GM12878 (cell line): ENCODE measurements around the gene TRPC6. TPM values are rescaled to one million over a fixed set of nuclear protein-coding genes. Genes with fewer than 3 reads are reported as not detected.
"Not testable (repeated sequence)": the region's sequence is repeated elsewhere in the genome, so short reads cannot be mapped to it uniquely, and the experiment has no call there.

ENCODE experiments used
- ATAC-seq: fragments of 200-7000 bp; cut with Tn5 transposase; 3 replicates; pipeline ENCODE4 v1.9.1; 2020; ENCODE audit warnings: mild to moderate bottlenecking, moderate library complexity
- BruUV-seq: library from RNA; stranded (reverse); fragments of 400-500 nt; replicated peaks from 2 replicates; lab custom pipeline; 2021; lab: Mats Ljungman, UMichigan
- CTCF ChIA-PET: fragments of 300-600 bp; sonication (Branson Sonifier 250); formaldehyde crosslinking; extraction: SDS; loops from one replicate; lab custom pipeline; 2021; ENCODE audit warnings: inconsistent platforms; lab: Yijun Ruan, JAX
- POLR2A ChIA-PET: fragments of 350-600 bp; formaldehyde crosslinking; extraction: SDS; loops from one replicate; lab custom pipeline; 2021; ENCODE audit warnings: inconsistent platforms; lab: Charles Lee
- RAD21 ChIA-PET: fragments of 300-600 bp; sonication (Branson Sonifier 250); formaldehyde crosslinking; loops from one replicate; lab custom pipeline; 2023; ENCODE audit warnings: antibody characterized with exemption; ENCODE audit not compliant: unreplicated experiment; lab: Charles Lee
- SMC1A ChIA-PET: fragments of 300-600 bp; sonication (Branson Sonifier 250); formaldehyde crosslinking; loops from one replicate; lab custom pipeline; 2023; ENCODE audit not compliant: unreplicated experiment, uncharacterized antibody; lab: Charles Lee
- DNase-seq: peaks from one replicate; pipeline ENCODE4 v3.0.0-alpha.2; 2011; ENCODE audit warnings: low read depth, low spot score
- FAIRE-seq: peaks from 3 replicates; lab custom pipeline; 2011; peaks lifted over from hg19 to GRCh38; lab: Jason Lieb, UNC
- H2AFZ ChIP-seq: 2 replicates; pipeline ENCODE4 v1.6.0; 2011; ENCODE audit warnings: low read depth, low read length, control low read depth; ENCODE audit not compliant: control insufficient read depth
- H3K27ac ChIP-seq: 2 replicates; pipeline ENCODE4 v1.5.1; 2011; ENCODE audit warnings: control low read depth; ENCODE audit not compliant: control insufficient read depth, insufficient read depth
- H3K27me3 ChIP-seq, 2 experiments: replicated peaks in 1 of 2; 2 replicates each; pipeline versions ENCODE4 v1.6.0 to v1.6.1; 2011; ENCODE audit warnings: low read length in 1 of 2; ENCODE audit not compliant: control insufficient read depth in 2 of 2, insufficient read depth in 2 of 2
- H3K36me3 ChIP-seq, 2 experiments: 2 replicates each; pipeline ENCODE4 v1.5.1; 2011; ENCODE audit warnings: low read length in 1 of 2; ENCODE audit not compliant: control insufficient read depth in 2 of 2, insufficient read depth in 2 of 2
- H3K4me1 ChIP-seq: 2 replicates; pipeline ENCODE4 v1.6.1; 2011; ENCODE audit warnings: mild to moderate bottlenecking, low read length, moderate library complexity, mixed read lengths; ENCODE audit not compliant: control insufficient read depth, insufficient read depth
- H3K4me2 ChIP-seq: 2 replicates; pipeline ENCODE4 v1.6.0; 2011; ENCODE audit warnings: control low read depth; ENCODE audit not compliant: control insufficient read depth, insufficient read depth
- H3K4me3 ChIP-seq: fragments of 200-600 bp; sonication (generic); 2 replicates; pipeline ENCODE4 v1.5.1; 2016
- H3K79me2 ChIP-seq: 2 replicates; pipeline ENCODE4 v1.6.0; 2011; ENCODE audit warnings: low read length; ENCODE audit not compliant: control insufficient read depth, insufficient read depth
- H3K9ac ChIP-seq: 2 replicates; pipeline ENCODE4 v1.8.0; 2011; ENCODE audit warnings: low read length, control low read depth, mixed read lengths; ENCODE audit not compliant: control insufficient read depth, insufficient read depth
- H3K9me3 ChIP-seq: replicated peaks from 3 replicates; pipeline ENCODE4 v1.5.1; 2011; ENCODE audit warnings: mild to moderate bottlenecking, low read length; ENCODE audit not compliant: control insufficient read depth, insufficient read depth
- H4K20me1 ChIP-seq: 2 replicates; pipeline ENCODE4 v1.6.0; 2011; ENCODE audit not compliant: control insufficient read depth, insufficient read depth
- KLF5 ChIP-seq: fragments of 450-650 bp; IDR thresholded peaks from 2 replicates; pipeline ENCODE4 v1.6.1; 2014; ENCODE audit warnings: mild to moderate bottlenecking; ENCODE audit not compliant: partially characterized antibody
- WGBS: methylation state at CpG from one replicate; pipeline ENCODE4 v1.1.6; 2016; ENCODE audit warnings: low lambda C conversion rate; ENCODE audit not compliant: insufficient replicate concordance, insufficient coverage; ENCODE audit errors: missing lambda C conversion rate; 5-methylcytosine and 5-hydroxymethylcytosine counted together
- in situ Hi-C: fragments of 300-500 bp; cut with MboI; formaldehyde crosslinking; loops from 9 replicates; pipeline ENCODE4 v1.14.3; 2018; ENCODE audit warnings: mixed read lengths
- intact Hi-C: fragments of 100-400 bp; cut with micrococcal nuclease; formaldehyde crosslinking; loops from one replicate; pipeline ENCODE4 v1.14.2; 2022; ENCODE audit not compliant: unreplicated experiment
- polyA plus RNA-seq, 11 experiments: library from polyadenylated mRNA; depleted of rRNA in 4 of 11; unstranded in 6 of 11; stranded (reverse) in 5 of 11; fragments of >200 nt; fragmentation: Nextera tagmentation in 4 of 11; fragmentation: Illumina TruSeq in 1 of 11; extraction: Ambion mirVana in 4 of 11; extraction: Trizol in 1 of 11; gene quantifications; 1 replicate in 1 of 11; 2 replicates in 10 of 11; pipeline versions ENCODE4 v1.2.1 to v1.2.3, GENCODE V29; 2011 to 2016; ENCODE audit warnings: inconsistent platforms in 2 of 11, missing spikeins in 2 of 11, low read depth in 1 of 11
- total RNA-seq, 4 experiments: library from RNA; depleted of rRNA in 3 of 4; stranded (reverse); fragments of >200 nt in 3 of 4; fragmentation: Illumina TruSeq in 1 of 4; extraction: Trizol in 1 of 4; gene quantifications; 2 replicates each; pipeline versions ENCODE4 v1.2.1 to v1.2.3, GENCODE V29; 2013 to 2021

TRPC6 gene
- total and polyA plus RNA-seq, 10 of the 15 experiments (the other 5 are each of a cell fraction or from before 2014, with no cell fraction given), result not detected

DNA sequence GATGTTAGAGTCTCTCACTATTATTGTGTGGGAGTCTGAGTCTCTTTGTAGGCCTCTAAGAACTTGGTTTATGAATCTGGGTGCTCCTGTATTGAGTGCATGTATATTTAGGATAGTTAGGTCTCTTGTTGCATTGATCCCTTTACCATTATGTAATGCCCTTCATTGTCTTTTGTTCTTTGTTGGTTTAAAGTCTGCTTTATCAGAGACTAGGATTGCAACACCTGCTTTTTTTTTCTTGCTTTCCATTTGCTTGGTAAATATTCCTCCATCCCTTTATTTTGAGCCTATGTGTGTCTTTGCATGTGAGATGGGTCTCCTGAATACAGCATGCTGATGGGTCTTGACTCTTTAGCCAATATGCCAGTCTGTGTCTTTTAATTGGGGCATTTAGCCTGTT is 119.4 kb downstream of the TRPC6 start:
- POLR2A ChIA-PET, H3K27me3 ChIP-seq, RAD21 ChIA-PET, DNase-seq, H3K36me3 ChIP-seq, H3K9ac ChIP-seq, ATAC-seq, SMC1A ChIA-PET, H3K79me2 ChIP-seq, H3K27ac ChIP-seq, FAIRE-seq, CTCF ChIA-PET, BruUV-seq, H3K4me1 ChIP-seq, H4K20me1 ChIP-seq, H3K4me2 ChIP-seq, H2AFZ ChIP-seq, intact Hi-C loops, H3K9me3 ChIP-seq, H3K4me3 ChIP-seq: not testable (repeated sequence)
- in situ Hi-C loops, result loop anchor here (10.0 kb wide), 1 partner anchor 380 kb away; no protein-coding TSS in a partner anchor

DNA sequence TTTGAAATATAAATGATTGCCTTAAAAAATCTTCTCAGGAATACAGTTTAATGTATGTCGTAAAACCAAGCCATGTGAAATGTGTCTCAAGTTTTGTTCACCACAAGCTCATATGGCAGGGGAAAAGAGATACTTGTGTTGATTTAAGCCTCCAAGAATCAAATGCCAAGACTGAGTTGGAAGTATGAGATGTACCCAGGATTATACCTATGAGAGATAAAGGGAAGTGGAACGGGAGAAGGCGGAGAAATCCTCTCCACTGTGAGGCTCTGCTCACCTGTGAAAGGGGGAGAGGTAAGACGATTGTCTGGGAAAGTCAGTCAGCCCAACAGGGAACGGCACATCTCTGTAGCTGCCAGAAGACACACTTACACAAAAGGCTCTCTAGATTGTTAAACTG is 124.8 kb downstream of the TRPC6 start:
- in situ Hi-C loops (no loop called here), intact Hi-C loops (no loop called here)
- 15% methylated on average over 5 of the region's 5 CpGs for WGBS
- H3K4me2 ChIP-seq, result no peak overlapping the region
- ChIA-PET CTCF (interaction anchor here (1.2 to 4.0 kb wide), 3 partner anchors 23 to 549 kb away, joined by 3 to 14 read pairs (median 9); no protein-coding TSS in a partner anchor), POLR2A (no interaction called here), SMC1A (no interaction called here), RAD21 (no interaction called here)
- H4K20me1 ChIP-seq, result no peaks in the 10 kb centered on the region
- H3K9me3 ChIP-seq, result no peaks in the 10 kb centered on the region
- no peaks in the 10 kb centered on the region for H3K27me3 ChIP-seq
- no peaks in the 10 kb centered on the region for H3K79me2 ChIP-seq
- ATAC-seq (no peak), DNase-seq (no peak), FAIRE-seq (no peak)
- H3K36me3 ChIP-seq, result no peaks in the 10 kb centered on the region
- no TSS peak for BruUV-seq
- no peak overlapping the region for H2AFZ ChIP-seq
- no peaks in the 10 kb centered on the region for H3K4me1 ChIP-seq
- H3K27ac ChIP-seq, result no peak overlapping the region
- no peak for TF ChIP-seq KLF5
- H3K4me3 ChIP-seq, result no peak overlapping the region
- no peak overlapping the region for H3K9ac ChIP-seq
